Measurements from ENCODE around the gene GRIN3A. TPM values are rescaled to one million over a fixed set of nuclear protein-coding genes. Genes with fewer than 3 reads are reported as not detected.

Gene GRIN3A
- total and polyA plus RNA-seq, 2 of the 4 experiments (the other 2 are of a cell fraction), result not detected

GRCh38 chr9:101702257-101702656, 36.2 kb downstream of the GRIN3A start:
- Histone ChIP-seq H3K36me3 (ENCODE audit: control insufficient read depth, insufficient read depth, low read length) (no peaks in the 10 kb centered on the region), H2BK20ac (ENCODE audit: low read depth, low read length) (no peak overlapping the region), H2BK120ac (ENCODE audit: low read depth, low read length) (no peak overlapping the region), H4K20me1 (ENCODE audit: insufficient read depth, low read length) (no peaks in the 10 kb centered on the region), H3K4me1 (ENCODE audit: control insufficient read depth, insufficient read depth, low read length) (no peaks in the 10 kb centered on the region), H3K79me1 (ENCODE audit: low read depth in 1 of 2, low read length in 2 of 2) (no peaks in the 10 kb centered on the region), H2AK9ac (replicated peaks; ENCODE audit: low read depth, low read length, poor library complexity) (no peak overlapping the region), H3K4me2 (ENCODE audit: low read depth, low read length) (no peak overlapping the region), H4K8ac (ENCODE audit: low read depth in 2 of 2, low read length in 2 of 2) (no peak overlapping the region), H4K5ac (ENCODE audit: low read depth, low read length) (no peak overlapping the region), H3K27ac (ENCODE audit: insufficient read depth, low read length) (no peak overlapping the region), H4K91ac (ENCODE audit: insufficient read depth, low read depth, low read length) (no peak overlapping the region), H3K9me3 (ENCODE audit: control insufficient read depth, insufficient read depth, low read length) (no peaks in the 10 kb centered on the region), H3K9me1 (ENCODE audit: insufficient read depth, low read length) (no peaks in the 10 kb centered on the region), H3K9ac (ENCODE audit: low read depth, low read length) (no peak overlapping the region), H3K23ac (ENCODE audit: low read depth, low read length) (no peak overlapping the region), H3K27me3 (ENCODE audit: control insufficient read depth, insufficient read depth, low read length) (no peaks in the 10 kb centered on the region), H2BK15ac (ENCODE audit: low read depth, low read length) (no peak overlapping the region), H3K18ac (ENCODE audit: low read depth, low read length) (no peak overlapping the region), H3K14ac (replicated peaks; ENCODE audit: low read depth, low read length) (no peak overlapping the region), H2AFZ (replicated peaks; ENCODE audit: low read length, poor library complexity) (no peak overlapping the region), H2AK5ac (ENCODE audit: low read depth, low read length) (no peak overlapping the region), H2BK5ac (ENCODE audit: low read depth, low read length, poor library complexity, severe bottlenecking) (no peak overlapping the region), H3K56ac (ENCODE audit: extremely low read depth, insufficient read depth, low read length) (no peak overlapping the region), H3K4ac (ENCODE audit: low read depth, low read length) (no peak overlapping the region), H3K4me3 (ENCODE audit: insufficient read depth, low read depth, low read length) (no peak overlapping the region)
- CTCF ChIA-PET, result no interaction called here
- POLR2A ChIA-PET (ENCODE audit: unreplicated experiment), result no interaction called here
- ATAC-seq (ENCODE audit: low read depth) (no peak), DNase-seq (no peak)
- in situ Hi-C loops (cut with MboI; ENCODE audit: low sequenced_read_pairs), result no loop called here
- TF ChIP-seq MAZ (IDR thresholded peaks at IDR 0.05; ENCODE audit: borderline replicate concordance, low read depth, low read length), result no peak
- no peak for TF ChIP-seq CEBPB (IDR thresholded peaks at IDR 0.05; ENCODE audit: low read depth, low read length)
- no peak for TF ChIP-seq CTCF (conservative IDR thresholded peaks at IDR 0.05; ENCODE audit: low read depth, low read length)
- no TSS peak for BruUV-seq (replicated peaks)
- intact Hi-C loops (cut with micrococcal nuclease), result no loop called here
- dilution Hi-C loops (cut with HindIII; ENCODE audit: low sequenced_read_pairs, unreplicated experiment), result no loop called here
